D341Med (cell line): ENCODE results near the gene PSORS1C2.

Experiments
- DNase-seq: peaks from one replicate; pipeline ENCODE4 v3.0.0; 2012; ENCODE audit warnings: low spot score

Gene PSORS1C2

GRCh38 chr6:31139599-31139998 is 733 bp upstream of the PSORS1C2 start:
- no peak for DNase-seq

- DNase-seq, result no peak
These were observed 3.2 kb downstream of the PSORS1C2 start for GRCh38 chr6:31135710-31136109.

GRCh38 chr6:31132806-31133205 is 6.1 kb downstream of the PSORS1C2 start:
- DNase-seq, result no peak

GRCh38 chr6:31131595-31131994 is 7.3 kb downstream of the PSORS1C2 start:
- no peak for DNase-seq

- DNase-seq, result no peak
These were observed 8.1 kb downstream of the PSORS1C2 start for GRCh38 chr6:31130751-31131150.

GRCh38 chr6:31129130-31129529 is 9.7 kb downstream of the PSORS1C2 start:
- DNase-seq, result no peak

GRCh38 chr6:31128093-31128676 is 10.7 kb downstream of the PSORS1C2 start:
- DNase-seq, result peak; percentile 74

GRCh38 chr6:31126396-31127175 is 12.3 kb downstream of the PSORS1C2 start:
- no peak for DNase-seq

- no peak for DNase-seq
These were observed 13.1 kb downstream of the PSORS1C2 start for GRCh38 chr6:31125586-31126363.

GRCh38 chr6:31125162-31125561 is 13.7 kb downstream of the PSORS1C2 start:
- DNase-seq, result no peak

- DNase-seq, result no peak
These were observed 15.8 kb downstream of the PSORS1C2 start for GRCh38 chr6:31122791-31123706.

- DNase-seq, result no peak
These were observed 17.6 kb downstream of the PSORS1C2 start for GRCh38 chr6:31121131-31121790.

GRCh38 chr6:31120151-31120915 is 18.5 kb downstream of the PSORS1C2 start, which contains the start of gene CDSN:
Gene CDSN (minus strand): TSS chr6:31120446. CDS start chr6:31120419, 27 bp downstream.
- no peak for DNase-seq

GRCh38 chr6:31118178-31118577 is 20.7 kb downstream of the PSORS1C2 start:
- no peak for DNase-seq

- peak; percentile 19 for DNase-seq
These were observed 22.0 kb downstream of the PSORS1C2 start for GRCh38 chr6:31116661-31117385.

GRCh38 chr6:31115941-31116560 is 22.8 kb downstream of the PSORS1C2 start:
- peak; percentile 18 for DNase-seq

- DNase-seq, result no peak
These were observed 23.7 kb downstream of the PSORS1C2 start for GRCh38 chr6:31114970-31115849.

- no peak for DNase-seq
These were observed 24.4 kb downstream of the PSORS1C2 start, which contains the start of gene PSORS1C1 for GRCh38 chr6:31114541-31114878. Gene PSORS1C1 (plus strand): TSS chr6:31114800. CDS start chr6:31129633, 14,833 bp downstream.
